Upper lobe of right lung (tissue), 1 donor: Measurements from ENCODE around the gene KIF27. TPM values are rescaled to one million over a fixed set of nuclear protein-coding genes. Genes with fewer than 3 reads are reported as not detected.
A peak's percentile ranks its signal among the peaks of the same experiment; 100 is the strongest.
"Not testable (repeated sequence)": the region's sequence is repeated elsewhere in the genome, so short reads cannot be mapped to it uniquely, and the experiment has no call there.

Experiments
- ATAC-seq: fragments of 200-7000 bp; cut with Tn5 transposase; one replicate; pipeline ENCODE4 v1.9.1; 2020; ENCODE audit warnings: mild to moderate bottlenecking, moderate library complexity
- DNase-seq: peaks from one replicate; pipeline ENCODE4 v3.0.0-alpha.2; 2020
- H3K27ac ChIP-seq: fragments of 200-600 bp; one replicate; pipeline ENCODE4 v1.8.0; 2022
- H3K27me3 ChIP-seq: fragments of 200-600 bp; one replicate; pipeline ENCODE4 v1.8.0; 2022; ENCODE audit warnings: mild to moderate bottlenecking
- H3K36me3 ChIP-seq: fragments of 200-600 bp; one replicate; pipeline ENCODE4 v1.8.0; 2022
- H3K4me1 ChIP-seq: fragments of 200-600 bp; one replicate; pipeline ENCODE4 v1.8.0; 2022
- H3K4me3 ChIP-seq: fragments of 200-600 bp; one replicate; pipeline ENCODE4 v1.8.0; 2022; ENCODE audit warnings: mild to moderate bottlenecking
- H3K9me3 ChIP-seq: fragments of 200-600 bp; one replicate; pipeline ENCODE4 v1.8.0; 2022
- intact Hi-C: fragments of 100-400 bp; cut with DNase I; formaldehyde crosslinking; loops from one replicate; pipeline ENCODE4 v1.11.0; 2022
- total RNA-seq: library from RNA; stranded (reverse); fragmentation: NEBNext Ultra II Directional; extraction: Animal tissue kit (Norgen Biotek cat#: 25700); gene quantifications from one replicate; pipeline ENCODE4 v1.2.1, GENCODE V29; 2021
- TF ChIP-seq, protein P1 (sequence below): fragments of 200-600 bp; IDR thresholded peaks from one replicate; pipeline ENCODE4 v1.8.0; 2022; ENCODE audit warnings: antibody characterized with exemption
- donor health status: DM: no; HTN: yes; CAD: no; lungs with severe emphysema.

KIF27 gene
- total RNA-seq, 1 donor from 2014 or later, result 7.8 TPM

DNA sequence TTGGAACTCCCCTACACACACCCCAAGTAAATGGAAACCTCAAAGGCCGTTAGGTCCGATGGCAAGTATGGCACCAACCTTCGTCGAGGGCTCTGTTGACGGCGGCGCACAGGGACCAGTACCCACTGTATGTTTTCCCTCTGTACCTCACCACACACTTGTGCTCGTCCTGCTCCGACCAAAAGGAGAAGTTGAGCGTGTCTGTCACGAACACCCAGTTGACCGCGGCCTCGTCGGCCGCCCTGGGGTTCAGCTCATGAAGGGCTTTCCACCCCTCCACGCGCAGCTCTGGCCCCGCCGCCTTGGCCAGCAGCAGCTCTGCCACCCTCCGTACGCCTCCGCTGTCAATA, 34.8 kb upstream of the KIF27 start:
- ATAC-seq (peak; percentile 81), DNase-seq (peak; percentile 82)
- peak overlapping the region; percentile 85 for H3K4me3 ChIP-seq
- H3K9me3 ChIP-seq, result no peaks in the 10 kb centered on the region
- peaks cover 27% of the 10 kb centered on the region for H3K36me3 ChIP-seq
- peak overlapping the region; percentile 95 for H3K27ac ChIP-seq
- TF ChIP-seq, protein P1, sequence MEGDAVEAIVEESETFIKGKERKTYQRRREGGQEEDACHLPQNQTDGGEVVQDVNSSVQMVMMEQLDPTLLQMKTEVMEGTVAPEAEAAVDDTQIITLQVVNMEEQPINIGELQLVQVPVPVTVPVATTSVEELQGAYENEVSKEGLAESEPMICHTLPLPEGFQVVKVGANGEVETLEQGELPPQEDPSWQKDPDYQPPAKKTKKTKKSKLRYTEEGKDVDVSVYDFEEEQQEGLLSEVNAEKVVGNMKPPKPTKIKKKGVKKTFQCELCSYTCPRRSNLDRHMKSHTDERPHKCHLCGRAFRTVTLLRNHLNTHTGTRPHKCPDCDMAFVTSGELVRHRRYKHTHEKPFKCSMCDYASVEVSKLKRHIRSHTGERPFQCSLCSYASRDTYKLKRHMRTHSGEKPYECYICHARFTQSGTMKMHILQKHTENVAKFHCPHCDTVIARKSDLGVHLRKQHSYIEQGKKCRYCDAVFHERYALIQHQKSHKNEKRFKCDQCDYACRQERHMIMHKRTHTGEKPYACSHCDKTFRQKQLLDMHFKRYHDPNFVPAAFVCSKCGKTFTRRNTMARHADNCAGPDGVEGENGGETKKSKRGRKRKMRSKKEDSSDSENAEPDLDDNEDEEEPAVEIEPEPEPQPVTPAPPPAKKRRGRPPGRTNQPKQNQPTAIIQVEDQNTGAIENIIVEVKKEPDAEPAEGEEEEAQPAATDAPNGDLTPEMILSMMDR, result no peak
- peaks cover 6% of the 10 kb centered on the region for H3K4me1 ChIP-seq
- no peaks in the 10 kb centered on the region for H3K27me3 ChIP-seq
- intact Hi-C loops, result no loop called here

DNA sequence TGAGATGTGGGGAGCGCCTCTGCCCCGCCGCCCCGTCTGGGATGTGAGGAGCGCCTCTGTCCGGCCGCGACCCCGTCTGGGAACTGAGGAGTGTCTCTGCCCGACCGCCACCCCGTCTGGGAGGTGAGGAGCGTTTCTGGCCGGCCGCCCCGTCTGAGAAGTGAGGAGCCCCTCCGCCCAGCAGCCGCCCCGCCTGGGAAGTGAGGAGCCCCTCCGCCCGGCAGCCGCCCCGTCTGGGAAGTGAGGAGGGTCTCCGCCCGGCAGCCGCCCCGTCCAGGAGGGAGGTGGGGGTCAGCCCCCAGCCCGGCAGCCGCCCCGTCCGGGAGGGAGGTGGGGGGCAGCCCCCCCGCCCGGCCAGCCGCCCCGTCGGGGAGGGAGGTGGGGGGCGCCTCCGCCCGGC, 26.9 kb upstream of the KIF27 start:
- intact Hi-C loops, H3K9me3 ChIP-seq, H3K27ac ChIP-seq, DNase-seq, ATAC-seq, H3K27me3 ChIP-seq, H3K4me3 ChIP-seq, H3K4me1 ChIP-seq: not testable (repeated sequence)
- H3K36me3 ChIP-seq, result peaks cover 55% of the 10 kb centered on the region

- H3K4me3 ChIP-seq, result no peak overlapping the region
- H3K4me1 ChIP-seq, result no peaks in the 10 kb centered on the region
- TF ChIP-seq, protein P1, result no peak
- H3K36me3 ChIP-seq, result peaks cover 56% of the 10 kb centered on the region
- ATAC-seq (no peak), DNase-seq (no peak)
- no peak overlapping the region for H3K27ac ChIP-seq
- H3K27me3 ChIP-seq, result no peaks in the 10 kb centered on the region
- no peaks in the 10 kb centered on the region for H3K9me3 ChIP-seq
- intact Hi-C loops, result no loop called here
Measured at GRCh38 chr9:83940590-83941303, 19.5 kb upstream of the KIF27 start.

- ATAC-seq (peak; percentile 82), DNase-seq (no peak)
- peaks cover 34% of the 10 kb centered on the region for H3K36me3 ChIP-seq
- H3K4me1 ChIP-seq, result peaks cover 12% of the 10 kb centered on the region
- no peak overlapping the region for H3K4me3 ChIP-seq
- H3K27me3 ChIP-seq, result no peaks in the 10 kb centered on the region
- intact Hi-C loops, result no loop called here
- no peak overlapping the region for H3K27ac ChIP-seq
- TF ChIP-seq, protein P1, result peak; percentile 74
- no peaks in the 10 kb centered on the region for H3K9me3 ChIP-seq
Measured at GRCh38 chr9:83937861-83938455, 16.7 kb upstream of the KIF27 start.

- DNase-seq, result no peak
- Histone ChIP-seq H3K9me3 (no peaks in the 10 kb centered on the region), H3K27me3 (no peaks in the 10 kb centered on the region), H3K4me3 (no peak overlapping the region), H3K36me3 (peaks cover 20% of the 10 kb centered on the region), H3K27ac (no peak overlapping the region), H3K4me1 (peaks cover 12% of the 10 kb centered on the region)
- TF ChIP-seq, protein P1, result no peak
- intact Hi-C loops, result no loop called here
- ATAC-seq, result no peak
Measured at GRCh38 chr9:83936523-83936922, 15.3 kb upstream of the KIF27 start.

DNA sequence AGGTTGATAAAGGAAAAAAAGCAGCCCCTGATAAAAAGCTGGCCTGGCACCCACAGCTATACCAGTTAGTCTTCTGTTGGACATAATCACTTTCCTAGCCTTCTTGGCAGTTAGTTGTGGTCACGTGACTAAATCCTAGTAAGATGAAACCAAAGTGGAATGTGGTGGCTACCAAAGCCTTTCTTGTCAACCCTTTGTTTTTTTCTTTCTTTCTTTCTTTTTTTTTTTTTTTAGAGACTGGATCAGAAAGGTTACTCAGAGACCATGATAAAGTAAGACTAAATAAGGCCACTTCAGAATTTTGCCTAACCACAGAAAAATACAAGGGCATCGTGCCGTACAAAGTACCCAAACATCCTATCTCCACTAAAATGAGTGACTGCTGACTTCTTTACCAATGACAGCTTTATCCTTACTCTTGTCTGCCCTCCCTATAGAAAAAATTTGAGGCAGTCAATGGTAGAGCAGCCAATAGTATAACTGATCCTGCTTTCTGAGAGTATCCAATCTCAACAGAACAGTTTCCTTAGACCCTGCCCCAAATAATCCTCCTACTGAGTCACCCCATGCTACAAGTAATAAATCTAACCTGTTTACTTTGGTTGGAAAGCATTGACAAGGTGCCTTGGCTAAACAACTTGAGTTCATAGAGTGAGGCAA, 14.2 kb upstream of the KIF27 start:
- no peak overlapping the region for H3K4me3 ChIP-seq
- no peak for ATAC-seq
- intact Hi-C loops, result no loop called here
- H3K27ac ChIP-seq, result no peak overlapping the region
- TF ChIP-seq, protein P1, result no peak
- no peaks in the 10 kb centered on the region for H3K9me3 ChIP-seq
- peaks cover 12% of the 10 kb centered on the region for H3K4me1 ChIP-seq
- H3K36me3 ChIP-seq, result peaks cover 16% of the 10 kb centered on the region
- no peak for DNase-seq
- H3K27me3 ChIP-seq, result no peaks in the 10 kb centered on the region
